GM19025 (cell line): ENCODE data around the gene B3GALT6.
"Not testable (repeated sequence)": the region's sequence is repeated elsewhere in the genome, so short reads cannot be mapped to it uniquely, and the experiment has no call there.

ENCODE experiments used
- ATAC-seq: cut with Tn5 transposase; IDR thresholded peaks from one replicate; pipeline ENCODE4 v1.9.1; 2021; ENCODE audit warnings: mild to moderate bottlenecking, low read depth, moderate library complexity; ENCODE audit not compliant: unreplicated experiment

B3GALT6 gene

DNA sequence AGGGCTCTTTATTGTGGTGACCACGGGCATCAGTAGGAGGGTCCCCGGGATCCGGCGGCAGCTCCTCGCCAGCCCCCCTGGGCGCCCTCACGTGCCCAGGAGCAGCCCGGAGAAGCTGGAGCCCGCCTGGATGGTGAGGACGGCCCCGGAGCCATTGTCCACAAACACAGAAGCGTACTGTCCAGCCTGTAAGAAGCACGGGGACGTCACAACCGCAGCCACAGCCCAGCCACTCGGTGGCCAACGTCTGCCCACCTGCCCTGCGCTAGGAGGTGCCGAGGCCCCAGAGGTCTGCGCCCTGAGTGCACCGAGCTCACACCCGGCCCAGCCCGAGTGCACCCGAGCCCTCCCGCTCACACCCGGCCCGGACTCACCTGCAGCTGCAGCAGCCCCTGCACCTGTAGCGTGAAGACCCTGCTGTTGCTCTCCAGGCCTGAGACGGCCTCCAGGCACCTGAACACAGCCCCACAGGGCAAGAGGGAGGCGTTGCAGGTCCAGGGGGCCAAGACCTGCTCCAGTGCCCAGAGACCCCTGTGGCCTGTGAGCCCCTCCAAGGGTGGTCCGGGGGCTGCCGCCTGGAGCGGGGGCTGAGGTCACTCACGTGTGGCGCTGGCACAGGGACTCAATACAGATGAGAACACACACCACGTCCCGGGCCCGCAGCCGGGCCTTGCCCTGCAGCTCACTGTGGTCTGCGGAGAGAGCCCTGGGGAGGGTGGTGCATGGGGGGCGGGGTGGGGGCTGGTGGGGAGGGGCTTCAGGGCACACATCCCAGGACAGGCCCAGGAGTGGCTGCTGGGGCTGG is 10.6 kb downstream of the B3GALT6 start:
- ATAC-seq: no peak

DNA sequence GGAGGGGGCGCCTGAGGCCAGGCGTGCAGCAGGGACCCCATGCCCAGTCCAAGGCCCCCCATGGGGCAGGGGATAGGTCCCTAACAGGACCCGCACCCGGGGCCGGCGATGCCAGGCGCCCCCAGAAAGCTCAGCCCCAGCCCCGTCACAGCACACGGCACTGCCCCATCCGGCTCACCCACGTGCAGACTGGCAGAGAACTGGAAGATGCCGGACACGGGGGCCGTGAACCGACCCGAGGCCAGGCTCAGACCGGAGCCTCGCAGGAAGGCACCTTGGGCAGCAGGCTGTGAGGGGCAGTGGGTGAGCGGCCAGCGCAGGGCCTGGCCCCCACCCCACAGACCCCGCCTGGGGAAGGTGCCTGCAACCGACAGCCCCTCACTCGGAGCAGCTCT is 11.2 kb downstream of the B3GALT6 start:
- no peak for ATAC-seq

DNA sequence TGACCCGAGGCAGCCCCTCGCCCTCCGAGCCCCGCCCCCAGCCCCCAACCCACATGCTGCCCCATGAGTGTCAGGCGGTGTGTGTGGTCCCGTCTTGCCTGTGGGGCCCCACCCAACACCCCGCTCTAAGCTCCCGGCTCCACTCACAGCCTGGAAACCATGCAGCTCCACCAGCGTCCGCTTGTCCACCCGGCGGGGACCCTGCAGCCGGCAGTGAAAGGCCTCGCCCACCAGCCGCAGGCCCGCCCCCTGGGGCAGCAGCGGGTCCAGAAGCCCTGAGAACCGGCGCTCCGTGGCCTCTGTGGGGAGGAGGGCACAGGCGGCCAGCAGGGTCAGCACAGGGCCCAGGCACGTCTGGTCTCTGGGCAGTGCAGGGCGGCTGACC is 11.8 kb downstream of the B3GALT6 start:
- no peak for ATAC-seq

DNA sequence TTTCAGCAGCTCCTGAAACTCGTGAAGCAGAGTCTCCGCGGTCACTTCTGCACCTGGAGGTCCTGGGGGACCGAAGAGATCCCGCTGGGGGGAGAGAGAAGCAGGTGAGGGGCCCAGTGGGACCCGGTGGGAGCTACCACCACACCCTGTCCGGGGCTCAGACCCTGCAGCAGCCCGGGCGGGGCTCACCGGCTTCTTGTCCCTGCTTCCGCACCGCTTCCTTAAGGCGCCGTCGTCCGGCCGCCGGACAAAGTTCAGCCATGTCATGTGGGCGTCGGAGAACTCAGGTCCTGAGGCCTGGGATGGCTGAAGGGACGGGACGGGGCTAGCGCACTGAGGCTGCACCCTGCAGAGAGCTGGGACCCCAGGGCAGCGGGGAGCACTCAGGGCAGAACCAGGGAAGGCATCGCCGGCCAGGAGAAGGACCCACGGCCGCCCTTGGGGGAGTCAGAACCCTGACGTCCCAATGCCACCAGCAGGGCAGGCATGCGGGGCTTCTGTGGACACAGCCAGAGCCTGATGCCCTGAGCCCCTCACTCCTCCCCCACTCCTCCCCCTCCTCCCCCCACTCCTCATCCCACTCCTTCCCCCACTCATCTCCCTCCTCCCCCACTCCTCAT is 12.3 kb downstream of the B3GALT6 start:
- ATAC-seq: no peak

DNA sequence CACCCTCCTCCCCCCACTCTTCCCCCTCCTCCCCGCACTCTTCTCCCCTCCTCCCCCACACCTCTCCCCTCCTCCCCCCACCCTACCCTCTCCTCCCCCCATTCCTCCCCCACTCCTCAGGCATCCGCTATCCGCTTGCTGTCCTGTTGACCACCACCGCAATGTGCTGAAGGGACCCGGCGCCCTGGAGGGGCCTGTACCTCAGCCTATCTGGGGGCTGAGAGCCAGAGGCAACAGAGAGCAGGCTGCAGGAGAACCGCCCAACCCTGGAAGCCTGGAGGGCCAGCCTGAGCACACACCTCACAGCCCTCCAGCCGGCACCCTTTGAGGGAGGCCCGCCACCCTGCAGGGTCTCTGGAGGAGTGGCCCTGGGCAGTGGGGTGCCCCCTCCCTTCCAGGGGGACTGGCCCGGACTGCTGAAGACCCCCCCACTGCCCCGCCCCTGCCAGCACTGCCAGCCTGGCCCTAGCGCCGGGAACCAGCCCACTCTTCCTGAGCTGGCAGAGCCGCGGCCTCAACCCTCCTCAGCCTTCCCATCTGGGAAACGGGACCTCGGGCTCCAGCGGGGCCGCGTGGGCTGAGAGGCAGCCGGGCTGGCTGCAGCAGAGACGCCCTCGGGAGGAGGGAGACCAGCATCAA is 13.3 kb downstream of the B3GALT6 start:
- ATAC-seq: no peak

DNA sequence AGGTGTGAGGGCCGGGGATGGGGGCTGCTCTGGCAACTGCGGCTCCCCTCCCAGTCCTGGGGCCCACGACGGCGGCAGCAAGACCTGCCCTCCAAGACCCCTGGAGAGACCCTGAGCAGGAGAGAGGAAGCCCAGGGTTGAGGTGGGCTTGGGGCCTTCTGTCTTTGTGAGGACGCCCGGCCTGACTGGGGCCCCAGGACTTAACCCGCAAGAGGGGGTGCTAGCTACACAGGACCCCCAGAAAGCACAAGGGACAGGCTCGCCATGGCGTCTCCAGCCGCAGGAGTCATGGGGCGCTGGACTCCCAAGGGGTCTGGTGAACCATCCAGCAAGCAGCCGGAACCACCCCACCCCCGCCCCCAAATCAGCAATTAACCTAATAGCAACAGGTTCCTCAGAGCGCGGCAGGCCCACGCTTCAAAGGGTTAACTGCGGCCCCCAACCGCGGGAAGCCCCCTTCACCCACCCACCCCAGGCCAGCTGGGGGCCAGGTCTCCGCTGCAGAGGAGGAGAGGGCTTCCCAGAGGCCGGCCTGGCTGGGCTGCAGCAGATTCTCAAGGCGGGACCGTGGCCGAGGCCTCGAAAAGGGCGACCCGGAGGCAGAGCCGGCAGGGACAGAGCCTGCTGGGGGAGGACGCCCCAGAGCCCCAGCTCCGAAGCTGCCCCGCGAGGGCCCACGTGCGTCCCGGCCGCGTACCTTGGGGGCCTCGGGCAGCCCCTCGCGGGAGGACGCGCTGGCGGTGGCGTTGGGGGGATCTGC is 14.0 kb downstream of the B3GALT6 start:
- ATAC-seq: no peak

DNA sequence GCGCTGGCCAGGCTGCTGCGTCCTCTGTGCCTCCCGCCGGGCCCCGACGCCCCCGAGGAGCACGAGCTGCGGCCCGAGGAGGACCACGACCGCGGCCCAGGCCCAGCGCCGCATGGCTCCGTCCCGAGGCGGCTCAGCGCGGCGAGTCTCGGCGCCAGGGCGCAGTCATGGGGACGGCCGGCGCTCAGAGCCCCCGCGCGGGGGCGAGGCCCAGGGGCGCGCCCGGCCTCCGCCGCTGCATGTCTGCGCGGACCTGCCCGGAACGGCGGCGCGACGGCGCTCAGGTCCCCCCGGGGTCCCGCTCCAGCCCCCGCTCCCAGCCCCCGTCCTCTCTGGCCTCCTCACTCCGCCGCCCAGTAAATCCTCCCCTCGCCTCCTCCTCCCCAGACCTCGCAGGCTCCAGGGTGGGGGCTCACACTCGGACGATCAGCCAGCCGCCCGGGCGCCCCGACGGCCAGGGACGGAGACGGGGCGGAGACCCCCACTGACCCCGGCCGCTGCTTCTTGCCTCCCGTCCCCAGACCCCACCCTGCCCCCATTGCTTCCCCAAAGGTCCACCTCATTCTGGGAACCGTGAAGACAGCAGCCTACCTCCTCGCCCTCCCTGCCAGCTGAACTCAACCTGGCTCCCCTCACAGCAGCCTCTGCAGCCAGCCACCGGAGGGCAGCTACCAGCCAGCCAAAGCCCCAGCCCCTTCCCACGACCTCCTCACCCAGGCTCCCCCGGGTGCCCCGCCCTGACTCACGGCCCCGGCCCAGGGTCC is 14.7 kb downstream of the B3GALT6 start, which contains the start of gene C1QTNF12:
Gene C1QTNF12, minus strand, starts transcription at position 146 of the 764 bp plus-strand sequence. Its CDS starts 32 bp downstream, at position 114.
- no peak for ATAC-seq

DNA sequence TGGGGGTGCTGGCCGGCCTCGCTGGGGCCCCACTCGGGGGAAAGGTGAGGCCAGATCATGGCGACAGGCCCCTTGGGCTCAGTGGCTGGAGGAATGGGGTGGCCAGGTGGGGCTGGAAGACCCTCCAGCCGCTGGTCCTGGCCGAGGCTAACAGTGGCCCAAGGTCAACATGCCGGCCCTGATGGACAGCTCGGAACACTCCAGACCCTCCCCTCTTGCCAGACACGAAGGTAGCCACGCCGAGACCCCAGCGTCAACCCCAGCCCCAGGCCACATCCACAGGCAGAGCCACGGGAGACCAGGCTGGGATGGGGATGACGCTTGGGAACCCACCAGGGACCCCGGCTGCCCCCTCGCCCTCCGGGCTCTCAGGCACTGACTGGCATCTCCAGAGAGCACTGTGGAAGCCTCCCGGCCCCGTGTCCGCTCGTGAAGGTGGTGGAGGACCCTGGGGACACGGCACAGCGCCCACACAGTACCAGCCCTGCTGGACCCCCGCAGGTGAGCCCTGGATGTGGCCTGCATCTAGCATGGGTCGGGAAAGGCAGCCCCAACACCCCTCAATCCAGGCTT is 15.4 kb downstream of the B3GALT6 start:
- no peak for ATAC-seq

DNA sequence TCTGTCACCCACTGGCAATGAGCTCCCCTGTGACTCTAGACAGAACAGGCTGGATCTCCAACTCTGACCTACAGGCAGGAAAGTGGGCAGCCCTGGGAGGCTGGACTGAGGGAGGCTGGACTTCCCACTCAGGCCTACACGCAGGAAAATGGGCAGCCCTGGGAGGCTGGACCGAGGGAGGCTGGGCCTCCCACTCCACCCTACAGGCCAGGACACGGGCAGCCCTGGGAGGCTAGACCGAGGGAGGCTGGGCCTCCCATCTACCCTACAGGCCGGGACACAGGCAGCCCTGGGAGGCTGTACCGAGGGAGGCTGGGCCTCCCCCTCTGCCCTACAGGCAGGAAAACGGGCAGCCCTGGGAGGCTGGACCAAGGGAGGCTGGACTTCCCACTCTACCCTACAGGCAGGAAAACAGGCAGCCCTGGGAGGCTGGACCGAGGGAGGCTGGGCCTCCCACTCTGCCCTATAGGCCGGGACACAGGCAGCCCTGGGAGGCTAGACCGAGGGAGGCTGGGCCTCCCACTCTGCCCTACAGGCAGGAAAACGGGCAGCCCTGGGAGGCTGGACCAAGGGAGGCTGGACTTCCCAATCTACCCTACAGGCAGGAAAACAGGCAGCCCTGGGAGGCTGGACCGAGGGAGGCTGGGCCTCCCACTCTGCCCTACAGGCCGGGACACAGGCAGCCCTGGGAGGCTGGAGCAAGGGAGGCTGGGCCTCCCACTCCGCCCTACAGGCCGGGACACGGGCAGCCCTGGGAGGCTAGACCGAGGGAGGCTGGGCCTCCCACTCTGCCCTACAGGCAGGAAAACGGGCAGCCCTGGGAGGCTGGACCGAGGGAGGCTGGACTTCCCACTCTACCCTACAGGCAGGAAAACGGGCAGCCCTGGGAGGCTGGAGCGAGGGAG is 16.2 kb downstream of the B3GALT6 start:
- ATAC-seq: not testable (repeated sequence)

DNA sequence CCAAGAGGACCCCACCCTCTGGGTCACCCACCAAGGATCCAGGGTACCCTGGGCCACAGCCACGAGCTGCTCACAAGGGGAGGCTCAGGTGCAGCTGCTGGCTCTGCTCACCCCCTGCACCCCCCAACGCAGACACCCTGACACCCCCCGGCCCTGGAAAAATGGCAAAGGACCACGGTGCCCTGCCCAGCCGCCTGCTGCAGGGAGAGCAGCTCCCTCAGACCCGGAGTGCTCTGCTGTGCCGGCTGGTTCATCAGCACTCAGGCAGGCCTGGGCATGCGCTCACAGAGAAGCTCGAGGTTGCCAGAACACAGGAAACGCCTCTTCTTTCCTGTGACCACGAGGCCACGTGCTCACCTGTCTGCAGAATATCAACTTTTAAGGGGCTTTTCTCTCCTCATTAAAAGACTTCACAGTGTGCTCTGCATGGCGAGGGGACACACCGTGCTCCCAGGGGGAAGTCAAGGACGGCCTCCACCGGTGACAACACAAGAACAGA is 18.8 kb downstream of the B3GALT6 start:
- no peak for ATAC-seq

DNA sequence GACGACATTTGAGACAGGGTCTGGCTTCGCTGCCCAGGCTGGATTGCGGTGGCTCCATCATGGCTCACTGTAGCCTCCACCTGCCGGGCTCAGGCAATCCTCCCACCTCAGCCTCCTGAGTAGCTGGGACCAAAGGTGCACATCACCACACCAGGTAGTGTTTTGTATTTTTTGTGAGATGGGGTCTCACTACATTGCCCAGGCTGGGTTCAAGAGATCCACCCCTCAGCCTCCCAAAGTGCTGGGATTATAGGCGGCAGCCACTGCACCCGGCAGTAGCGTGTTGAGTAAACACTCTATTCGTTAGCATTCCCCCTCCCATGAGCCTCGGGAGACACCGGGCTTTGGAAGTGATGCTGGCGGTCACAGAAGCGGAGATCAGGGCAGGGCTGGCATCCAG is 21.3 kb downstream of the B3GALT6 start:
- no peak for ATAC-seq

DNA sequence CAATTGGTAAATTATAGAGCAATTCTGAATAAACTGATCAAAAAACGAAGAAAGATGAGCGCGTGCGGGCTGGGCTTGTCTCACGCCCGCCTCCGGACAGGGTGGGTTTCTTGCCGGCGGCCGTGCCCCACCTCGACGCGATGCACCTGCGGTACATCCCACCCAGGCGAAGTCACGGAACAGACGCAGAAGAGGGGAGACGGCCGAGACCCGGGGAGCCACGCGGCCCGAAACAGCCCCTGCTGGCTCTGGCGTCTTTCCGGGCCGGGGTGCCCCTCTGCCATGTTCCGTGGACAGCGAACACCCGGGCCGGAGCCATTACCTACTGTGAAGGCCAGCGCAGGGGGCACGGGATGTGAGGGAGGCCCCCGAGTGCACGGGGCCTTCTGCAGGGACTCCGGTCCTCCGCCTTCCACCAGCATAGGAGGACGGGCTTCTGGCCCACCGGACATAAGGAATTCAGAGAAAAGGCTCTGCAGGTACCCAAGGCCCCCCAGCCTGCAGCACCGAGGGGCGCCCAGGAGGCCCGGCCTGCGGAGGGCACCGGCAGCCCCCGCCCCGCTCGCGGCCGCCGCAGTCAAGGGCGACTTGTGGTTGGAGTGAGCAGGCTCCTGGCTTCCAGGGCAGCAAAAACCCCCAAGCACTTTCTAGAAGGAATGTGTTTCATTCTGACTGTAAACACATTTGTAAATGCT is 22.1 kb downstream of the B3GALT6 start:
- ATAC-seq: no peak

DNA sequence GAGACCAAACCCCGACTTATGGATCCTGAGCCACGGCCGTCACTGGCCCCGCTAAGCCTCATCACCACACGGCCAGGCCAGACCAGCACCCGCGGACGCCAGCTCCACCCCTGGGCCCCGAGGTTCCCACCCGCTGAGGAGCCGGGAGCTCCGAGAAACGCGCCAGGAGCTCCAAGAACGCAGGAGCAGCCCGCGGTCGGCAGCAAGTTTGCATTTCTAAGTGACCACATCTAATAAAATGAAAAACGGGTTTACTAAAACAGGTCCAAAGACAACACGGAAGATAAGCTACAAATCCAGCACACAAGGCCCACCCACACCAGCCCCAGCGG is 22.6 kb downstream of the B3GALT6 start:
- ATAC-seq: no peak

DNA sequence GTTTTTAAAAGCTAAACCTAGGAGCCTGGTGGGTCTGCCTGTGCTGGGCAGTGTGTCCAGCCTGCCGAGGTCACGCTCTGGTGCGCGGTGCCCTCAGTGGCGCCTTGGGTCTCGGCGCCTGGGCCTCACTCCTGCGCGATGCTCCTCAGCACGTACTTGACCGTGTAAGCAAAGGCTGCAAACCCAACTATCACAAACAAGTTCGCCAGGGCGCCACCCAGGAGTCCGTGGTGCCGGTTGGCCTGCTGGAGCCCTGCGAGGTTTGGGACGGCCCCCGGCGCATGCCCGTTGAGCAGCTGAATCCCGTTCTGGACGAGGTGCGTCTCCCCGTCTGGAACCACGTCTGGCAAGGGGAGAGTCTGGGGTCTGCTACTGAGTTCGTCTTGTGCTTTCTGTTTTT is 23.0 kb downstream of the B3GALT6 start:
- no peak for ATAC-seq

DNA sequence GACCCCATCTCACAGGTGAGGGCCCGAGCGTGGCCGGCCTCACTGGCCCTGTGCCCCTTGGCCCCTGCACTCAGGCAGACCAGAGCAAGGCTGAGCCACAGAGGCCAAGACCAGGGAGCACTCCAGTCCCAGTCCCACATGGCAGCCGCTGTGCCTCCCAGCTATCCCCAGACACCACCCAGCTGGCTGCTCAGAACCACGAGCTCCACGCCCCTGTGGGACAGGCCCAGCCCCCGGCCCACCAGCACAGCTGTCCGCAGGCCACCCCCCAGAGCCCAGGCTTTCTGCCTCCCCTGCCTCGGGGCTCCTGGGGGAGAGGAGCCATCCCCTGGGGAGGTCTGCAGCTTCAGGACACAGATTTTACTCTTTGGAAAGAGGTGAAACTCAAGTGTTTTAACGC is 23.6 kb downstream of the B3GALT6 start:
- ATAC-seq: no peak

DNA sequence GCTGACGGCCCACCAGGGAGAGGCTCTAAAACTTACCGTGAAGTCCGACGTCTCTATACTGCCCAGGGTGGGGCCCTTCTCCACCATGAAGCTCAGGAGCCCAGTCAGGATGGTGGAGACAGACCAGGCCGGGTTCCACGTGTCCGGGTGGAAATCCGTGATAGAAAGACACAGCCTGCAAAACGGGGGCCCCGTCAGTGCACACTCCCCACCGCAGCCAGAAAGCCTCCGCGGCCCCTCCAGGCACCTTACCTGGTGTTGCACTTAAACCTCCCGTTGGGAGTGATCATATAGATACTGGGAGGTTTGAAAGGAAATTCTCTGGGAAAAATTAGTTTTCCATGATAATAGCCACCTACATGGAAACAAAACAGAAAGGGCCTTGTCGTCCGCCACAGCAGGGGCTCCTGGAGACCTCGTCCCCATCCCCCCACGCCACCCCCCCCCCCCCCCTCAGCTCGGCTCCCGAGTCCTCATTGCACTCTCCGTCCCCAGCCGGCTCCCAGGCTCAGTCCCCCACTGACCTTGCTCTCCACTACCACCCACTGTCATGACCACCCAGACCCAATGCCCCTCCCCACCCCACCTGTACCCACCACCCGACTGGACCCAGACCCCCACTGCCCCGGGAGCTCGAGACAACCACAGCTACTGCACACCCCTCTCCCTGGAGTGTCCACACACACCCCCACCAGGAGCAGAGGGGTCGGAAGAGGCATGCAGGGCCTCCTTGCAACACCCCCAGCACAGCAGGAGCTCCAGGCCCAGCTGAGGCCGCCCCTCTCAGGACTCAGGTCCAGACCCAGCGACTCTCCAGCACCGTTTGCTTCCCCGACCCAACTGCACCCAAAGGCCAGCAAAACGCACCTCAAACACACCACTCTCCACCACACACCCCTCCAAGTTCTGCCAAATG is 25.2 kb downstream of the B3GALT6 start:
- ATAC-seq: no peak

DNA sequence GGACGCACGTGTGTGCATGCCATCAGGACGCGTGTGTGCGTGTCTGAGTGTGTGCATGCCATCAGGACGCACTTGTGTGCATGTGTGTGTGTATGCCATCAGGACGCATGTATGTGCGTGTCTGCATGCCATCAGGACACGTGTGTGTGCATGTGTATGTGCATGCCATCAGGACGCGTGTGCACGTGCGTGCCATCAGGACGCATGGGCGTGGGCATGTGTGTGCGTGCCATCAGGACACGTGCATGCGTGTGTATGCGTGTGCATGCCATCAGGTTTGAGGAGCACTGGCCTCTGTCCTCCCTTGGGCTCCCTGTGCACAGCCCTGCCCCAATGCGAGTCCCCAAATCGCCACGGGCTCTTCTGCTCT is 27.1 kb downstream of the B3GALT6 start:
- ATAC-seq: no peak
